ENCODE measurements around the gene SPOCK1.
A peak's percentile ranks its signal among the peaks of the same experiment; 100 is the strongest.

Gene SPOCK1

GRCh38 chr5:137357436-137357835, 141.7 kb downstream of the SPOCK1 start:
- no peak for DNase-seq

- no peak for DNase-seq
Observed at GRCh38 chr5:137356127-137356526, 143.0 kb downstream of the SPOCK1 start.

DNA sequence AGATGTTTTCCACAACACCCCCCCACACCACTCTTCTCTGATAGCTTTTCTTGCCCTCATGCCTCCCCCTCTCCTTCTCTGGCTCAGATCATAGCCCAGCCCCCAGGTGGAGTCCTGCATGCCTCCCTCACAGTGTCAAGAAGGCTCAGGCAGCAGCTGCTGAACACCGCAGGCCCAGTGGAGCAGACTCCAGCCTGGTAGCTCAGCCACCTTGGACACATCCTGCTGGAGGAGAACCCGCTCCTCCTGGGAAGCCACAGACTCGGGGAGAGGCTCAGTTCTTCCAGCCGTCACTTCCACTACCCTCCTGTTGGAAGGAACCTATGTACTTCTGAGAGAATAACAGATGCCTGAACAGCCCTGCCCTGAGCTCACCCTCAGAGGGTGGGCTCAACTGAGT, 143.4 kb downstream of the SPOCK1 start:
- no peak for DNase-seq

- DNase-seq = no peak
Observed at GRCh38 chr5:137352095-137352494, 147.0 kb downstream of the SPOCK1 start.

DNA sequence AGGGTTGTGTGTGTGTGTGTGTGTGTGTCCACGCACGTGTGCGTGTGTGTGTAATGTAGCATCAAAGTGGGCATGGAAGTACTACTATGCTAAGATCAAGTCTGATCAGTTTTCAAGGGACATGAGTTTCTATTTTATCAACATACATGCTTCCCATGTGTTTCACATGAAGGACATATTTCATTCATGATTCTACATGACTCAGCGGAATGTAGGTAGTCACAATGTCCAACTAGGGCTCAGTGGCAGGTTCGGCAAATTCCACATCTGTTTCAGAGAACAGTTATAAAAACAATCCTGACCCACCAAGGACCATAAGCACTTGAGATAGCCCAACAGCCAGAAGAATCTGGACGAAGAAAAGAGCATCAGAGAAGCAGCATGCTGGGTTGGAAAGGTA, 148.3 kb downstream of the SPOCK1 start:
- no peak for DNase-seq

DNA sequence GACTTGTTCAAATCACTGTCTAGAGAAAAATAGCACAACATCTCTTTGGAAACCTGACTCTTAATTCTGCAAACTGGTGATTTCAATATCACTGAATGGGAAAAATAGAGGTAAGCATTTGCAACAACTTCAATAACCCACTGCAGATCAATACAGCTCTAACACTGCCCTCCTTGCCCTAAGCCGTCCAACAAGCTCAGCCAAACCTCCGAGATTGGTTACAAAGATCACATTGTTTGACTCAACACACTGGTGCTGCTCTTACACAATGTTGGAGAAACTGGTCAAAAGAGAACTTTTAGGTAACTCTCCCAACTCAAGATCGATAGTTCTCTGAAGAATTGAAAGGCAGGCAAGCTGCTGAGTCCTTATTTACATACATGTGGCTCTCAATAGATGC, 150.4 kb downstream of the SPOCK1 start:
- no peak for DNase-seq

GRCh38 chr5:137347865-137348264, 151.3 kb downstream of the SPOCK1 start:
- DNase-seq = no peak

- no peak for DNase-seq
Observed at GRCh38 chr5:137346281-137346680, 152.8 kb downstream of the SPOCK1 start.

GRCh38 chr5:137345396-137345795, 153.7 kb downstream of the SPOCK1 start:
- no peak for DNase-seq

GRCh38 chr5:137344723-137345322, 154.3 kb downstream of the SPOCK1 start:
- peak; percentile 60 for DNase-seq

- DNase-seq = no peak
Observed at GRCh38 chr5:137344021-137344420, 155.1 kb downstream of the SPOCK1 start.

DNA sequence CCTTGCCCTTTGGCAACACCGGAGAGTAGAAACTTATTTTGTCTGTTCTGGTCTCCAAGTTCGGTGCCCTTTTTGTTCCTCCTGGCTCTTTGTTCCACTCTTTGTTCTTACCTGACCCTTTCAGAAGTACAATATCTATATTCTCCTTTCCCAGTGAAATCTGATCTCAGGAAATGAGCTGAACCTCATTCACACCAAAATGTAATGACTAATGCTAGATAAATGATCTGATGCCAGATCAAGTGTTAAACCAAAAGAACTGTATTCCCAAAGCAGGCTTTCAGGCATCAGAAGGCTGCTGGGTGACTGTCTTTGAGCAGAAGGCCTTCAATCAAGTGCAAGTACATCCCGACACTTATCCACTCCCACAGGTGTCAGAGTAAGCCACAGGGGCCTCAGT, 156.4 kb downstream of the SPOCK1 start:
- DNase-seq = no peak

DNA sequence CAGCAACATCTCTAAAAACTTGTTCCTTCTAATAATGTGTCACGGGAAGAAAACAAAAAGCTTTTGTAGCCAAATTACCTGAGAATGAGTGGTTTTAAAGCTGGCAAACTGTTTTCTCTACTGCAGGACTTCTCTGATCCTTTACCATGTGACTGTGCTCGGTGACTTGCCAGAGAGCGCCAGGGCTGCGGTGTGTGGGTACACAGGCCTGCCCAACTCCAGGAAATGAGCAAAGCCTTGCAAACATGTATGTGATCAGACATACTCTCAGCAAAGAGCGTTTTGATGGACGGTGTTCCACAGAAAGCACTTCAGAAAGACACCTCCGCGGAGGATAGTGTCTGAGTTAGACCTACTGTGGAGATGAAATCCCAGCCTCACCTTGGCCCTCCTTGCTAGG, 157.3 kb downstream of the SPOCK1 start:
- no peak for DNase-seq

DNA sequence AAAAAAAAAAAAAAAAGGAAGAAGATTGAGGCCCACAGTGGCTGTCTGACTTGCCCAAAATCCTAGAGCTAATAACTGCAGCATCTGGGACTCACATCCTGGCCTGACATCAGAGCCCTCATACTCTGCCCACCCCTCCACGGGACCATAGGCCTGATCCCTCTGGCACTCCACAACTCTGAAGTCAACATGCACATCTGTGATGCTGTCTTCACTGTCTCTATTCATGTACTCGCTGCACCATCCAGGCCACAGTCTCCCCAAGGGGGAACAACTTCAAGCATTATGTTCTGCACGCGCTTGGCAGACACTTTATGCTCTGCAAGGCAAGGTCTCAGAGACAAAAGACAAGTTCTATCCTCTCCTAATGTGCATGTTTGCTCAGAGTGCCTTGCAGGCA, 158.2 kb downstream of the SPOCK1 start:
- no peak for DNase-seq

- DNase-seq = no peak
Observed at GRCh38 chr5:137336565-137337120, 162.5 kb downstream of the SPOCK1 start.

DNA sequence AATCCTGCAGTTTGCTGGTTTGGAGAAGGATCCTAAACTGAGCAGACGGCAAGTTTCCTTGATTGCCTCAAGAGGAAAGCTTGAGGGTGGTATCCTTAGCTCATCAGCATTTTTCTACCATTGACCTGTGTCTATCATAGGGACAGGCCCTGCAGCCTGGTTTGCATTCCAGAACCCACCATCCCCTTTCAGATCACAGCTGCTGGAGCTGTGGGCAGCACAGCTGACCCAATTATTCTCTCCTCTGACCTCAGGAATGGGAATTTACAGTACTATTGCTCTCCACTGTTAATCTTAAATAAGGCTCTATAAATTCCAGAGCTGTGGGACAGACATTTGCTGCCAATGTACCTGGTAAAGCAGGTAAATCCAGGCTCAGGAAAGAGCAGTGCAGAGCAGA, 163.0 kb downstream of the SPOCK1 start:
- DNase-seq = no peak

DNA sequence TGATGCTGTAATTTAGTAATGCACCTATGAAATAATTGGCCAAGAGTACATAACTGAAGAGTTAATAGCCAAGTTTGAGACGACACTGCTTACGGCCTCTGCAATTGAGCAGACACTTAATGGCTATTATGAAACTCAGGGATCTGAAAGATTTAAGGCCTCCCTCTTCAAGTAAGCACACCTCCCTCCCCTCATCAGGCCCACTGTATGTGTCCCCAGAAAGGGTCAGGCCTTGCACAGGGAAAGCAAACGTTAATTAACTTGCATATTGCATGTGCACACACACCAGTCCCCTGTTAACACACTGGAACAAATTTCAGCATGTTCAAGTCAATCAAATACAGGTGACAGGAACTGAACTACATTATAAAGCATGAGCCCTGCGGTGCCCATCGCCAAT, 163.6 kb downstream of the SPOCK1 start:
- DNase-seq = no peak

GRCh38 chr5:137333928-137334327, 165.2 kb downstream of the SPOCK1 start:
- DNase-seq = no peak

DNA sequence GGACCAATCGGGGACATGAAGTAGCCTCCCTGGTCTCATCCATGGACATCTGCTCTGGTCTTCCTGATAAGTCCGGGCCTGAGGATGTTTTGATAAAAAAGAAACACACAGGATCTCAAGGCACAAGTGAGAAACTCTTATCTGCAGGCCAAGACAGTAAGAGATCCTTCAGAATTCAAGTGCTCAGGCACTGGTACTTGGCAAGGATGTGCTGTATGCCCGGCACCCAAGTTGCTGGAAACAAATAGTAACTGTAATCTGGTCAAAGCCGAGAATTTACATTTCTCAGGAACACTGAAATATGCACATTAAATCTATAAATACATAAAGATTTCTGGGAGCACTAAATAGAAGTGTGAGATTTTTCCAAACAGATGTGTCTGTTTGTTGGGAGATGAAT, 165.7 kb downstream of the SPOCK1 start:
- no peak for DNase-seq

GRCh38 chr5:137332296-137332695, 166.8 kb downstream of the SPOCK1 start:
- DNase-seq = no peak

- DNase-seq = no peak
Observed at GRCh38 chr5:137329586-137330296, 169.4 kb downstream of the SPOCK1 start.

GRCh38 chr5:137328991-137329390, 170.1 kb downstream of the SPOCK1 start:
- no peak for DNase-seq

- DNase-seq = no peak
Observed at GRCh38 chr5:137328463-137328862, 170.7 kb downstream of the SPOCK1 start.

DNA sequence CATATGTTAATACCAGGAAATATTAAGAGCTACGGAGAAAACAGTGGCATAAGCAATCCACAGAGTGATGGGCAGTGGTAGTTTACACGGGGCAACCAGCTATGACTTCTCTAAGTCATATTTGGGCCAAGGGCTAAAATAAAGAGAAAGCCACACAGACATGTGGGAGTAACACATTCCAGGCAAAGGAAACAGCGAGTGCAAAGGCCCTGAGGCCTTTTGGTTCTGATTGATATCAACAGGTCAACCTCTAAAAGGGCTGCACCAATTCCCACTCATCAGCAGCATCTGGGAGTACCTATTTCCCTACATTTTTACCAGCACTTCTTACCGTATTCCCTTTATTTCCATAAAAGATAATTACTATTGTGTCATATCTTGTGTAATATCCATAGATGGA, 173.4 kb downstream of the SPOCK1 start:
- DNase-seq = no peak

Data from hematopoietic multipotent progenitor cell treated with erythropoietin and hydrocortisone succinate and interleukin-3 and kit ligand, for 6 days (in vitro differentiated cells).